LoVo (cell line): ENCODE data around the gene XAB2.
A peak's percentile ranks its signal among the peaks of the same experiment; 100 is the strongest.
"Not testable (repeated sequence)": the region's sequence is repeated elsewhere in the genome, so short reads cannot be mapped to it uniquely, and the experiment has no call there.

Source experiments
- DNase-seq: peaks from one replicate; pipeline ENCODE4 v3.0.0-alpha.2; 2016; ENCODE audit warnings: low spot score

Gene XAB2

GRCh38 chr19:7648265-7649014 lies 19.1 kb upstream of the XAB2 start:
- DNase-seq, result no peak

DNA sequence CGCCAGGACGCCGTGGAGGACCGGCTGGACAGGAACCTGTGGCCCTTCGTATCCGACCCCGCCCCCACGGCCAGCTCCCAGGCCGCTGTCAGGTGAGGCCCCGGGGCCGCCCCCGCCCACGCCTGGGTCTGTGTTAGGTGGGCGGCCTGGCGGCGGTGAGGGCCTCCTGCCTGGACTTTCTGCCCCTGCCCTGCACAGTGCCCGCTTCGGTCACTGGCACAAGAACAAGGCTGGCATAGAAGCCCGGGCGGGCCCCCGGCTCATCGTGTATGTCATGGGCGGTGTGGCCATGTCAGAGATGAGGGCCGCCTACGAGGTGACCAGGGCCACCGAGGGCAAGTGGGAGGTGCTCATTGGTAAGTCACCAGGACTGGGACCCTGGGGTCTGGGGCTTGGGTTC lies 17.8 kb upstream of the XAB2 start:
- DNase-seq, result no peak

DNA sequence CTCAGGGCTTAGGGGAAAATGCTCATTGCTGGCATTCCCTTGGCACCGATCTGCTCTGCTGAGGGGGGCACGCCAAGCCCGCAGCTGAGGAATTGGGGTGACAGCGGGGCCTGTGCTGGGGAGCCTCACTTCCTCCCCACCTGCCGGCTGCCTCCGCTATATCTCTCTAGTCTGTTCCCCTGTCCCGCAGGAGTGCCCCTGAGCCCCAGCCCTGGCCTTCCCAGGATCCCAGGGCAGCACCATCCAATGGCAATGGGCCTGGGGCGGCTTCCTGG lies 17.0 kb upstream of the XAB2 start:
- DNase-seq, result no peak

GRCh38 chr19:7645656-7646425 lies 16.5 kb upstream of the XAB2 start:
- no peak for DNase-seq

DNA sequence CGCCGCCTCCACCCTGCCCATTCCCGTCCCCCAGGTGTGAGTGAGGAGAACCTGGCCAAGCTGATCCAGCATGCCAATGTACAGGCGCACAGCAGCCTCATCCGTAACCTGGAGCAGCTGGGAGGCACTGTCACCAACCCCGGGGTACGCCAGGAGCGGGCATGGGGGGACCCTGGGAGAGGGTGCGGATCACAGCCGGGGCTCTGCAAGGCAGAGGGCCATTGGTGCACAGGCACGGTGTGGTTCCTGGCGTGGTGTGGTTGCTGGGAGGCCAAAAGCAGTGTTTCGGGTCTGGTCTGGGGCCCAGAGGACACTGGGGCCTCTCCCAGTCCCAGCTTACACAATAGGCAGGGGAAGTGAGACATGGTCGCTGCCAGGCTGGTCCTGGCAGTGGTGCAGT lies 15.8 kb upstream of the XAB2 start:
- DNase-seq, result no peak

DNA sequence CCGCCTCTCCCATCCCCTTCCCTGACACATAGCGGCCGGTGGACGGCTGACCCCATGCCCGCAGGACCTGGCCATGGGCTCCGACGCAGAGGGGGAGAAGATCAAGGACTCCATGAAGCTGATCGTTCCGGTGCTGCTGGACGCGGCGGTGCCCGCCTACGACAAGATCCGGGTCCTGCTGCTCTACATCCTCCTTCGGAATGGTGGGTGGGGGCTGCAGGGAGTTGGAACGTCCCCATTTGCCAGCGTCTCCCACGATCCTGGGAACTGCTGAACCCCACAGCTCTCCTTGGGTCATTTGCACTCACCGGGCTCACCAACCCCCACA lies 15.2 kb upstream of the XAB2 start:
- no peak for DNase-seq

DNA sequence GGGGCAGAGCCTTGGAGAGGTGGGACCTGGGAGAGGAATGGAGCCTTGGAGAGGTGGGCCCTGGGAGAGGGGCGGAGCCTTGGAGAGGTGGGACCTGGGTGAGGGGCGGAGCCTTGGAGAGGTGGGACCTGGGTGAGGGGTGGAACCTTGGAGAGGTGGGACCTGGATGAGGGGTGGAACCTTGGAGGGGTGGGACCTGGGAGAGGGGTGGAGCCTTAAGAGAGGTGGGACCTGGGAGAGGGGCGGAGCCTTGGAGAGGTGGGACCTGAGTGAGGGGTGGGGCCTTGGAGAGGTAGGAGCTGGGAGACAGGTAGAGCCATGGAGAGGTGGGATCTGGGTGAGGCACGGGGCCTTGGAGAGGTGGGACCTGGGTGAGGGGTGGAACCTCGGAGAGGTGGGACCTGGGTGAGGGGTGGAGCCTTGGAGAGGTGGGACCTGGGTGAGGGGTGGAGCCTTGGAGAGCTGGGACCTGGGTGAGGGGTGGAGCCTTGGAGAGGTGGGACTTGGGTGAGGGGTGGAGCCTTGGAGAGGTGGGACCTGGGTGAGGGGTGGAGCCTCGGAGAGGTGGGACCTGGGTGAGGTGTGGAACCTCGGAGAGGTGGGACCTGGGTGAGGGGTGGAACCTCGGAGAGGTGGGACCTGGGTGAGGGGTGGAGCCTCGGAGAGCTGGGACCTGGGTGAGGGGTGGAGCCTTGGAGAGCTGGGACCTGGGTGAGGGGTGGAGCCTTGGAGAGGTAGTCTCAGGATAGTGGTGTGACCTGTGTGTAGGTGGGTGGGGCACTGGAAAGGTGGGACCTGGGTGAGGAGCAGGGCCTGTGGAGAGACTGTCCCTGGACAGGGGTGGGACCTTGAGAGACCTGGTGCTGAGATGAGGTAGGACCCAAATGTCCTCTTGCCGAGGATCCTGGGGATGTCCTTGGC lies 14.5 kb upstream of the XAB2 start:
- not testable (repeated sequence) for DNase-seq

GRCh38 chr19:7643031-7643415 lies 13.7 kb upstream of the XAB2 start:
- DNase-seq, result no peak

DNA sequence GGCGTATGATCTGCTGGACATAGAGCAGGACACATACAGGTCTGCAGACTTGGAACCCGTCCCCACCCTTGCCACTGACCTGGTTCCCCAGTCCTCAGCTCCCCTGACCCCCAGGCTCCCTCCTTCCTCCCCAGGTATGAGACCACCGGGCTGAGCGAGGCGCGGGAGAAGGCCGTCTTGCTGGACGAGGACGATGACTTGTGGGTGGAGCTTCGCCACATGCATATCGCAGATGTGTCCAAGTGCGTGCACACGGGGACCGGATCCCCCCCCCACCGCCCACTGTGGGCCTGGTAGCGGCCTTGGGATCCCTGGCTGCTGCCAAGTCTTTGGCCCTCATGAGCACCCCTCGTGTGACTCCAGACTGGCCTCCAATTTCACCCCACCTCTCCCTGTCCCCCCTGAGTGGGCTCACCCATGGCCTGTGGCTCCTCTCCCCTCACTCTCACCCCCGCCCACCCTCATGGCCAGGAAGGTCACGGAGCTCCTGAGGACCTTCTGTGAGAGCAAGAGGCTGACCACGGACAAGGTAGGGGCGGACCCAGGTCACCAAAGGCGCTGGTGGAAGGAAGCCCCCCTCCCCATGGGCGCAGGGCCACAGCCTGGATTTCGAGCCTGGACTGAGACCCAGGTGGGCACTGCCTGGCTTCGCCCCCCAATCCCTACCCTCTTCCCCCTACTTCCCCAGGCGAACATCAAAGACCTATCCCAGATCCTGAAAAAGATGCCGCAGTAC lies 13.1 kb upstream of the XAB2 start:
- no peak for DNase-seq

- DNase-seq, result no peak
Measured at GRCh38 chr19:7641290-7642276, 12.2 kb upstream of the XAB2 start.

- DNase-seq, result no peak
Measured at GRCh38 chr19:7640803-7641202, 11.5 kb upstream of the XAB2 start.

- DNase-seq, result no peak
Measured at GRCh38 chr19:7639863-7640348, 10.6 kb upstream of the XAB2 start.

- DNase-seq, result no peak
Measured at GRCh38 chr19:7638802-7639465, 9.6 kb upstream of the XAB2 start.

DNA sequence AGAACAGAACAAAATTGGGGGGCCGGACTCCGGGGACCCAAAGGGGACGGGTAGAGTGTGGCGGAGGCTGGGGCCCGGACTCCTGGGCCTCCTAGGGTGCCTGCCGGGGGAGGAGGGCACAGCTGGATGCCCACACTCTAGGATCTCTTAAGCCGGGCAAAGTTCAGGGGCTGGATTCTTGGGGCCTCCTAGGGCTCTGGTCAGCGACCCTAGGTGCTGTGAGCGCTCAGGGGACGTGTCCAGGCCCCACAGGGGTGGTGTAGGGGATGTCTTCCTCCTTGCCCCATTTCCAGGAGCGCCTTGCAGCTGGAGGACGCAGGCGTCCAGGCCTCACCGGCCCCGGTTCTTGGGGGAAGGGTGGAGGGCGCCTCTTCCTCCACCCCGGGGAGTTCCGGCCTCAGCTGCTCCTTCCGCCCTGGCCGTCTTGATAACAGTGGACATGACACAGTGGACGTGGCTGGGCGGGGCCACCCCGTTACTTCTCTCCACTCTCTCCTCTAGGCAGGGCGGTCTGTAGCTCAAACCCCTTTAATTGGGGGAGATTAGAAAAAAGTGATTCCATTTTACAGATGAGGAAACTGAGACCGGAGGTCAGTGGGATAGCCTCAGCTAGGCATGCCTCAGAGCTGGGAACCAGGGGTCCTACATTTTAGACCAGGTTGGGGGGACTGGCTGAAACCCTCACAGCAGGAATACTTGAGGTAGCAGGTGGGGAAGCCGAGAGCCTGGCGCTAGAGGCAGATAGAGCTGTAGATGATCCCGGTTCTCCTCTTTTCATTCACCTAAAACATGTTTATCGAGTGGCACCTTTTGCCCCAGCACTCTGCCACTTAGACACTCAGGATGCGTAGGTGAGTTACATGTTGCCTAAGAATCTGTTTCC lies 8.3 kb upstream of the XAB2 start:
- DNase-seq, result peak; percentile 29

DNA sequence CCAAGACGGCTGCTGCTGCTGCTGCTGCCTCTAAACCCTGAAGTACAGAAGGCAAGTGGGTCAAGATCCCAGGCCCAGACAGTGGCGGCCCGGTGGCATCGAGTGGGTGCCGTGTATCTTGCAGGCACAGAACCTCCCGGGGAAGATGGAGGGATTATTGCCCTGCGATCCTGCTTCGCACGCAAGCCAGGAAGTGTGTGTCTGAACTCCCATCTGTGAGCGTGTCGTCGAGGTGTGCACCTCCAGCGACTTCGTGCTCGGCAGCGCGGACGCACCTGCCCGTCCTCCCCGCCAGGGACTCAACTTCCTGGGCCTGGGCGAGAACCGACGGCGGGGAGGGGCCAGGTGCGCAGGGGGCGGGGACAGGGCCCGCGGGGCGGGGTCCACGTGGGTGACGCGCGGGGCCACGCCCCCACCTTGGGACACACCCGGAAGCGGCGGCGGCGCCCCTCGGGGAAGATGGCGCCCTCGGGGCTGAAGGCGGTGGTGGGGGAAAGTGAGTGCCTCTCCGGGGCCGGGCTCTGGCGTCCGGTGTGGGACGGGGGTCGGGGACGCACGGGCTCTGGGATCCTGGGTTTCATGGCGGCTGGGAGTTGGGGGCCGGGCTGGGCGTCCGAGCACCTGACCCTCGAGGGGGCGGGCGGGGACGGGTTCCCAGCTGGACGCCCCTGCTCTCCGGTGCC lies 7.5 kb upstream of the XAB2 start, which contains the start of gene STXBP2:
TSS of gene STXBP2 (plus strand) at position 420 of the 683 bp plus-strand sequence. CDS start at position 460, 40 bp downstream.
- peak; percentile 90 for DNase-seq

DNA sequence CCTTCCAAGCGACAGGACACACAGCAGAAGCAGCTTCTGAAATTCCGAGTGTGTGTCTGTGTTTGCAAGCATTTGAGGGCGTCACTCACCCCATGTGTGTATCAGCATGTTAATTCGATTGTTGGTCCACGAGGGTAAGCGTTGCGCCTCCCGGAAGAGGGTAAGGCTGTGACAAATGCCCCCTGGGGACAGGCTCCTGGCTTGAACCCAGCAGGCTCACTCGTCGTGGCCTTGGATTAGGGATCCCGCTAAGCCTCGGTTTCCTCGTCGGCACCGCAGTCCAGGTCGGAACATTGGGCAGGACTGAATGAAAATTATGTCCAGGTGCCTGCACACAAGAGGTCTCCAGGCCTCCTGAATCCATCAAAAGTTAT lies 7.0 kb upstream of the XAB2 start:
- no peak for DNase-seq

DNA sequence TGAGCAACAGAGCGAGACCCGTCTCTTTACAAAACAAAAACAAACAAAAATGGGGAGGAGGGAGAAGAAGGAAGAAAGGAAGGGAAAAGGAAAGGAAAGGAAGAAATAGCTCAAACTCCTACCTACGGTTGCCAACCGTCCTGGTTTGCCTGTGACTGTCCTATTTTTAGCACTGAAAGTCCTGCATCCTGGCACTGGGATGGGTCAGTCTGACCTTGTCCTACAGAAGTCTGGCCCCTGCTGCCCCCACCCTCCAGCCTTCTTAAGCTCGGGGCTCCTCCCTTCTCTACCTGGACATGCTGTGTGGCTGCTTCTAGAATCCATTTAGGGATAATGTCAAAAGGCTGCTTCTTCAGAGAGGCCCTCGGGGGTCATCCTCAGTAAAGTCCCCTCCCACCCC lies 6.3 kb upstream of the XAB2 start:
- no peak for DNase-seq

DNA sequence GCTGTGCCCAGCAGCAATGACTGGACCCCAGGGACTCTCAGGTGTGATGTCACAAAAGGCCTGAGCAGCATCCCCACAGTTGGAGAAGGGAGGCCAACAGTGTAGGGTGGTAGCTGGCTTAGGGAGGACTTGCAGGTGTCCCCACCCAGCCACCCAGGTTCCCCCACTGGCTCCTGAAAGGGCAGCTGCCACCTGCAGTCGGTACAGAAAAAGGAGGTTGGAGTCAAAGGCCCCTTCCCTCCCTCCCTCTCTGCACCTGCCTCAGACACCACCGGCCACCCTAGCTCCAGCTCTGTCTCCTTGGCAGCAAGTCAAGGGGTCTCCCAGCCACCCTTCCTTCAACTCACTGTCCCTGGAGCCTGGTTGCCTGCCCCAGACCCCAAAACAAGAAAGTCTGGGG lies 4.4 kb upstream of the XAB2 start, which contains the start of gene PCP2:
TSS of gene PCP2 (minus strand) at position 22 of the 400 bp plus-strand sequence. CDS start 262 bp downstream, outside the sequence.
- no peak for DNase-seq
